Body of pancreas (tissue), 4 donors: ENCODE measurements around the gene GRID1.

Experiments used
- POLR2A ChIP-seq, 3 donors: fragments of 450-650 bp; IDR thresholded peaks; one replicate each; pipeline ENCODE4 v1.6.1; 2016; ENCODE audit warnings: antibody characterized with exemption in 3 of 3, mild to moderate bottlenecking in 2 of 3
- TF ChIP-seq, protein P1 (sequence below), 7 experiments: fragments of 450-650 bp in 4 of 7; fragments of 200-600 bp in 3 of 7; sonication (generic) in 3 of 7; IDR thresholded peaks; one replicate each; pipeline ENCODE4 v1.5.1; 2016 to 2019; ENCODE audit warnings: antibody characterized with exemption in 7 of 7

DNA sequence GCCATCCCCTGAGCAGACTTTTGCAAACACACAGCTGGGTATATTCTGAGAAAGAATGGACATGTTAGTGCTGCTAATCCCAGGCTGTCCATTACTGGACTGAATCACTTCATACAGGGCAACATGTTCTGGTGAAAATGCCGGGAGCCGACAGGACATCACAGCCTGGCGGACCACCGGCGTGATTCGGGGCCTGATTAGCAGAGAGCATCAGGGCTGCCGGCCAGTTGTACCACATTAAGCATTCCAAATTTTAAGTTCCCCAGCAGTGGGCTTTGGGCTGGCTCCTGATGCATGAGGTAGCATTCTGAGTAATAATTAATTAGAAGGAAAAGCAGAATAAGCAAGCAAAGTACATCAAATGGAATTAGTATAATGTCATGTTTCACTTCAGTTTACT, 229.0 kb downstream of the GRID1 start:
- no peak for TF ChIP-seq POLR2A (IDR thresholded peaks at IDR 0.05)
- TF ChIP-seq, protein P1, sequence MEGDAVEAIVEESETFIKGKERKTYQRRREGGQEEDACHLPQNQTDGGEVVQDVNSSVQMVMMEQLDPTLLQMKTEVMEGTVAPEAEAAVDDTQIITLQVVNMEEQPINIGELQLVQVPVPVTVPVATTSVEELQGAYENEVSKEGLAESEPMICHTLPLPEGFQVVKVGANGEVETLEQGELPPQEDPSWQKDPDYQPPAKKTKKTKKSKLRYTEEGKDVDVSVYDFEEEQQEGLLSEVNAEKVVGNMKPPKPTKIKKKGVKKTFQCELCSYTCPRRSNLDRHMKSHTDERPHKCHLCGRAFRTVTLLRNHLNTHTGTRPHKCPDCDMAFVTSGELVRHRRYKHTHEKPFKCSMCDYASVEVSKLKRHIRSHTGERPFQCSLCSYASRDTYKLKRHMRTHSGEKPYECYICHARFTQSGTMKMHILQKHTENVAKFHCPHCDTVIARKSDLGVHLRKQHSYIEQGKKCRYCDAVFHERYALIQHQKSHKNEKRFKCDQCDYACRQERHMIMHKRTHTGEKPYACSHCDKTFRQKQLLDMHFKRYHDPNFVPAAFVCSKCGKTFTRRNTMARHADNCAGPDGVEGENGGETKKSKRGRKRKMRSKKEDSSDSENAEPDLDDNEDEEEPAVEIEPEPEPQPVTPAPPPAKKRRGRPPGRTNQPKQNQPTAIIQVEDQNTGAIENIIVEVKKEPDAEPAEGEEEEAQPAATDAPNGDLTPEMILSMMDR (IDR thresholded peaks at IDR 0.05), result no peak
